Fibroblast of skin of right quadriceps (primary cell): Measurements from ENCODE around the gene HSPB9.

ENCODE experiments used
- DNase-seq: peaks from one replicate; pipeline ENCODE4 v3.0.0-alpha.2; 2013

The HSPB9 gene

GRCh38 chr17:42101513-42102292 lies 20.9 kb upstream of the HSPB9 start:
- peak; percentile 52 for DNase-seq

- no peak for DNase-seq
These were observed 19.2 kb upstream of the HSPB9 start for GRCh38 chr17:42103221-42103954.

GRCh38 chr17:42104264-42104663 lies 18.3 kb upstream of the HSPB9 start:
- DNase-seq: no peak

- DNase-seq: no peak
These were observed 16.6 kb upstream of the HSPB9 start for GRCh38 chr17:42106009-42106408.

GRCh38 chr17:42107124-42107523 lies 15.5 kb upstream of the HSPB9 start:
- no peak for DNase-seq

GRCh38 chr17:42107597-42108576 lies 14.7 kb upstream of the HSPB9 start:
- peak; percentile 58 for DNase-seq

- no peak for DNase-seq
These were observed 13.5 kb upstream of the HSPB9 start for GRCh38 chr17:42109086-42109485.

GRCh38 chr17:42110301-42111264 lies 12.0 kb upstream of the HSPB9 start:
- no peak for DNase-seq

GRCh38 chr17:42111265-42111636 lies 11.4 kb upstream of the HSPB9 start:
- DNase-seq: no peak

GRCh38 chr17:42111871-42112551 lies 10.6 kb upstream of the HSPB9 start:
- DNase-seq: peak; percentile 20

- peak; percentile 77 for DNase-seq
These were observed 9.9 kb upstream of the HSPB9 start, which contains the start of gene DHX58 for GRCh38 chr17:42112552-42113176. DHX58 (minus strand) TSS chr17:42112714; CDS start chr17:42111892, 822 bp downstream.

- no peak for DNase-seq
These were observed 9.1 kb upstream of the HSPB9 start for GRCh38 chr17:42113293-42114069.

- DNase-seq: no peak
These were observed 8.5 kb upstream of the HSPB9 start for GRCh38 chr17:42114118-42114517.

GRCh38 chr17:42116705-42117396 lies 5.8 kb upstream of the HSPB9 start:
- DNase-seq: peak; percentile 71

GRCh38 chr17:42117397-42118125 lies 5.0 kb upstream of the HSPB9 start:
- DNase-seq: no peak

- DNase-seq: no peak
These were observed 4.5 kb upstream of the HSPB9 start for GRCh38 chr17:42118126-42118510.

GRCh38 chr17:42118545-42118944 lies 4.1 kb upstream of the HSPB9 start:
- no peak for DNase-seq

- DNase-seq: no peak
These were observed 3.3 kb upstream of the HSPB9 start for GRCh38 chr17:42119301-42119700.
